PC-9 (cell line): ENCODE data around the gene SLX4IP. TPM values are rescaled to one million over a fixed set of nuclear protein-coding genes. Genes with fewer than 3 reads are reported as not detected.

Experiments
- BruUV-seq: library from RNA; stranded (reverse); fragments of 400-500 nt; replicated peaks from 2 replicates; lab custom pipeline; 2021; lab: Mats Ljungman, UMichigan
- CTCF ChIA-PET: fragments of 300-600 bp; sonication (Branson Sonifier 250); formaldehyde crosslinking; loops from one replicate; lab custom pipeline; 2022; ENCODE audit warnings: antibody characterized with exemption; lab: Charles Lee
- POLR2A ChIA-PET: fragments of 300-600 bp; sonication (Branson Sonifier 250); formaldehyde crosslinking; loops from one replicate; lab custom pipeline; 2022; ENCODE audit warnings: antibody characterized with exemption; ENCODE audit not compliant: unreplicated experiment; lab: Charles Lee
- DNase-seq, 2 experiments: peaks; one replicate each; pipeline versions ENCODE4 v3.0.0 to v3.0.0-alpha.2; 2015 to 2022; ENCODE audit warnings: mixed read lengths in 1 of 2
- H2AFZ ChIP-seq: fragments of 200-600 bp; sonication (generic); 2 replicates; pipeline ENCODE4 v1.8.1; 2017; ENCODE audit warnings: antibody characterized with exemption
- H3F3A ChIP-seq: fragments of 200-600 bp; sonication (generic); 2 replicates; pipeline ENCODE4 v1.8.1; 2017; ENCODE audit warnings: antibody characterized with exemption, mild to moderate bottlenecking, low read depth; ENCODE audit not compliant: insufficient read depth
- H3K27ac ChIP-seq: fragments of 200-600 bp; sonication (generic); 2 replicates; pipeline ENCODE4 v1.6.1; 2016; ENCODE audit warnings: mixed run types
- H3K27me3 ChIP-seq: fragments of 200-600 bp; sonication (generic); 2 replicates; pipeline ENCODE4 v1.6.1; 2016; ENCODE audit warnings: low read depth, mixed run types; ENCODE audit not compliant: insufficient read depth
- H3K36me3 ChIP-seq: fragments of 200-600 bp; sonication (generic); 2 replicates; pipeline ENCODE4 v1.6.1; 2016; ENCODE audit warnings: low read depth, mixed run types
- H3K4me1 ChIP-seq: fragments of 200-600 bp; sonication (generic); replicated peaks from 2 replicates; pipeline ENCODE4 v1.6.1; 2016; ENCODE audit warnings: mixed run types; ENCODE audit not compliant: insufficient read depth
- H3K4me2 ChIP-seq: fragments of 200-600 bp; sonication (generic); 2 replicates; pipeline ENCODE4 v1.6.1; 2017; ENCODE audit warnings: mixed run types
- H3K4me3 ChIP-seq: fragments of 200-600 bp; sonication (generic); 2 replicates; pipeline ENCODE4 v1.6.1; 2016; ENCODE audit warnings: mixed run types
- H3K79me2 ChIP-seq: fragments of 200-600 bp; sonication (generic); 2 replicates; pipeline ENCODE4 v1.6.1; 2017; ENCODE audit warnings: low read depth, mixed run types
- H3K9me2 ChIP-seq: fragments of 200-600 bp; sonication (generic); 2 replicates; pipeline ENCODE4 v1.8.1; 2017; ENCODE audit warnings: mild to moderate bottlenecking; ENCODE audit not compliant: insufficient read depth
- H3K9me3 ChIP-seq: fragments of 200-600 bp; sonication (generic); 2 replicates; pipeline ENCODE4 v1.8.1; 2016; ENCODE audit warnings: low read depth; ENCODE audit not compliant: insufficient read depth
- H4K20me1 ChIP-seq: fragments of 200-600 bp; sonication (generic); 2 replicates; pipeline ENCODE4 v1.8.1; 2017; ENCODE audit not compliant: insufficient read depth
- CTCF ChIP-seq: fragments of 200-600 bp; sonication (generic); conservative IDR thresholded peaks from 2 replicates; pipeline ENCODE4 v1.6.1; 2017; ENCODE audit warnings: mixed run types, antibody characterized with exemption, mild to moderate bottlenecking, moderate library complexity
- EZH2 ChIP-seq: fragments of 200-600 bp; sonication (generic); IDR thresholded peaks from 2 replicates; pipeline ENCODE4 v1.8.0; 2017; ENCODE audit warnings: antibody characterized with exemption, low read depth
- intact Hi-C: fragments of 100-400 bp; cut with micrococcal nuclease; formaldehyde crosslinking; loops from one replicate; pipeline ENCODE4 v1.10.0; 2022; ENCODE audit not compliant: unreplicated experiment
- total RNA-seq: library from RNA; stranded (reverse); gene quantifications from 2 replicates; pipeline ENCODE4 v1.2.3, GENCODE V29; 2021

Gene SLX4IP
- total RNA-seq, 1 experiment from 2014 or later, result 13.4 TPM

- no peaks in the 10 kb centered on the region for H3K27me3 ChIP-seq
- H3K4me2 ChIP-seq, result no peak overlapping the region
- POLR2A ChIA-PET, result no interaction called here
- 0 out of 2 replicates have a peak, but pooled peaks cover 3% of the 10 kb centered on the region for H3F3A ChIP-seq
- intact Hi-C loops, result no loop called here
- CTCF ChIA-PET, result no interaction called here
- no peaks in the 10 kb centered on the region for H3K4me1 ChIP-seq
- no peaks in the 10 kb centered on the region for H4K20me1 ChIP-seq
- H3K9me3 ChIP-seq, result peaks cover 4% of the 10 kb centered on the region; the same call in 1 of the 2 replicates
- no peak overlapping the region for H3K27ac ChIP-seq
- TF ChIP-seq CTCF (no peak), EZH2 (no peak)
- no TSS peak for BruUV-seq
- H3K4me3 ChIP-seq, result no peak overlapping the region
- no peak for DNase-seq
- H3K79me2 ChIP-seq, result no peaks in the 10 kb centered on the region
- no peaks in the 10 kb centered on the region for H3K36me3 ChIP-seq
- H3K9me2 ChIP-seq, result no peaks in the 10 kb centered on the region; the same call in 1 of the 2 replicates
- no peak overlapping the region for H2AFZ ChIP-seq
Observed at GRCh38 chr20:10492844-10493243, 57.7 kb downstream of the SLX4IP start.

- Histone ChIP-seq H3K27ac (no peak overlapping the region), H3K4me1 (no peaks in the 10 kb centered on the region), H2AFZ (no peak overlapping the region), H3F3A (0 out of 2 replicates have a peak, but pooled peaks cover 3% of the 10 kb centered on the region), H3K4me2 (no peak overlapping the region), H4K20me1 (no peaks in the 10 kb centered on the region), H3K27me3 (no peaks in the 10 kb centered on the region), H3K9me2 (no peaks in the 10 kb centered on the region; the same call in 1 of the 2 replicates), H3K4me3 (no peak overlapping the region), H3K79me2 (no peaks in the 10 kb centered on the region), H3K9me3 (no peaks in the 10 kb centered on the region; the same call in 1 of the 2 replicates), H3K36me3 (no peaks in the 10 kb centered on the region)
- BruUV-seq, result no TSS peak
- ChIA-PET CTCF (no interaction called here), POLR2A (no interaction called here)
- intact Hi-C loops, result no loop called here
- no peak for TF ChIP-seq EZH2
- TF ChIP-seq CTCF, result no peak
- DNase-seq, result no peak
Observed at GRCh38 chr20:10495173-10495572, 60.1 kb downstream of the SLX4IP start.

GRCh38 chr20:10496465-10496864 lies 61.4 kb downstream of the SLX4IP start:
- DNase-seq, result no peak
- H3K4me2 ChIP-seq, result no peak overlapping the region
- no peaks in the 10 kb centered on the region; the same call in 1 of the 2 replicates for H3K9me2 ChIP-seq
- ChIA-PET POLR2A (no interaction called here), CTCF (no interaction called here)
- intact Hi-C loops, result no loop called here
- H4K20me1 ChIP-seq, result no peaks in the 10 kb centered on the region
- no peak overlapping the region for H3K27ac ChIP-seq
- 0 out of 2 replicates have a peak, but pooled peaks cover 3% of the 10 kb centered on the region for H3F3A ChIP-seq
- TF ChIP-seq EZH2 (no peak), CTCF (no peak)
- H3K27me3 ChIP-seq, result no peaks in the 10 kb centered on the region
- BruUV-seq, result no TSS peak
- no peak overlapping the region for H3K4me3 ChIP-seq
- no peaks in the 10 kb centered on the region for H3K79me2 ChIP-seq
- H2AFZ ChIP-seq, result no peak overlapping the region
- H3K4me1 ChIP-seq, result no peaks in the 10 kb centered on the region
- H3K36me3 ChIP-seq, result no peaks in the 10 kb centered on the region
- no peaks in the 10 kb centered on the region; the same call in 1 of the 2 replicates for H3K9me3 ChIP-seq
